ENCODE measurements around the gene METTL1.
"Not testable (repeated sequence)": the region's sequence is repeated elsewhere in the genome, so short reads cannot be mapped to it uniquely, and the experiment has no call there.

METTL1 gene

DNA sequence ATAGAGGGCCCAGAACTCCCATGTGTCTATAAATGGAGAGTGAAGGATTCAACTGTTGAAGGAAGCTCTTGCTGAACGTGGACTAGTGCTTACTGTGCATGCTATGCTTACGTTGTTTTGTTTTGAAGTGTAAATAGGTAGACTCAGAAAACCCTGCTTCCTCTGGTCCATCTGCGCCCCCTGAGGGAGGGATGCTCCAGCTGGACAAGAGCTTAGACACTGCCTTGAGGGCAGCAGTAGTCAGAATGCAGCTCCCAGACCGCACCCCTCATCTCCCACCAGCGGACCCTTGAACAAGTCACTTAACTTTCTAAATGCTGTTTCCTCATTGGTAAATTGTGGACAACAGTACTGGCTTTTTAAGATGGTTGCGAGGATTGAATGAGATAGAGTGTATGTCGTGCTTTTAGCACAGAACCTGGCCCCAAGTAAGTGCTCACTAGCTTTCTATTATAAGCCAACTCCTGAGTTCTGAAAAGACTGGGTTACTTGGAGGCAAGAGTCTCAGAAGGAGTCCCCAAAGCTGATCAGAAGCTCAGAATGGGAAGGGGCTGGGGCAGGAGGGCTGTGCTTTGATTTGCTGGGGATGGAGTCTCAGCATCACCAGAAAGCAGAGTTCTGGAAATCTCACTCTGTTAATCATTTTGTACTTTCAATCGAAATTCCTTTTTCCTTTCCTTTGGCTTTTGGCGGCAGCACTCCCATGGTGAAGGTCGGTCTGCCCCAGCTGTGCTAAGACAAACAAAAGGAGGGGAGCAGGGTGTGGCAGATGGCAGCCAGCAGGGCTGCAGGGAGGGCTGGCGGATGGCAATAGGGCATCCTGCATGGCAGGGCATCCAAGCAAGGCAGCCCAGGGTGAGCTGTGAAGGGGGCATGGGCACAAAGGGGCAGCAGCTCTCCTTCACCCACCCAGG, 48.9 kb downstream of the METTL1 start:
- DNase-seq: no peak

DNA sequence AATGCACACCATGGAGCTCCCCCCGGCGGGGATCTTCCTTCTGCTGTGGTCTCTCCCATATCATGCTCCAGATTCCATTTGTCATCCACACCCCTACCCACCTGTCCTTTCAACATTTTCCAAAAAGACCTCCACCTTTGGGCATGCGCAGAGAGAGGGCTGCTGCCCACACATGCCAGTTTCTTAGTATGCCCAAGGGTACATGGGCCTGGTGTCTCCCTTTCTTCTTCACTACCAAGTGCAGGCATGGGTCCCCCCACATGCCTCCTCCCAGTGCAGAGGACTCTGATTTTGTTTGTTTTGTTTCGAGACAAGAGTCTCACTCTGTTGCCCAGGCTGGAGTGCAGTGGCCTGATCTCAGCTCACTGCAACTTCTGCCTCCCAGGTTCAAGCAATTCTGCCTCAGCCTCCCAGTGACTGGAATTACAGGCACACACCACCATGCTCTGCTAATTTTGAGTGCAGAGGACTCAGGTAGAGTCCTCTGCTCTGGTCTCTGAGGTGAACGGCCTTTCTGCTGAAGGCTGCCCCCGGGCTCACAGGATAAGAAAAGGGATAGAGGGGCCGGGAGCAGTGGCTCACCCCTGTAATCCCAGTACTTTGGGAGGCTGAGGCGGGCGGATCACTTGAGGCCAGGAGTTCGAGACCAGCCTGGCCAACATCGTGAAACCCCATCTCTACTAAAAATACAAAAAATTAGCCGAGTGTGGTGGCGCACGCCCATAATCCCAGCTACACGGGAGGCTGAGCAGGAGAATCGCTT, 49.9 kb downstream of the METTL1 start:
- not testable (repeated sequence) for DNase-seq

DNA sequence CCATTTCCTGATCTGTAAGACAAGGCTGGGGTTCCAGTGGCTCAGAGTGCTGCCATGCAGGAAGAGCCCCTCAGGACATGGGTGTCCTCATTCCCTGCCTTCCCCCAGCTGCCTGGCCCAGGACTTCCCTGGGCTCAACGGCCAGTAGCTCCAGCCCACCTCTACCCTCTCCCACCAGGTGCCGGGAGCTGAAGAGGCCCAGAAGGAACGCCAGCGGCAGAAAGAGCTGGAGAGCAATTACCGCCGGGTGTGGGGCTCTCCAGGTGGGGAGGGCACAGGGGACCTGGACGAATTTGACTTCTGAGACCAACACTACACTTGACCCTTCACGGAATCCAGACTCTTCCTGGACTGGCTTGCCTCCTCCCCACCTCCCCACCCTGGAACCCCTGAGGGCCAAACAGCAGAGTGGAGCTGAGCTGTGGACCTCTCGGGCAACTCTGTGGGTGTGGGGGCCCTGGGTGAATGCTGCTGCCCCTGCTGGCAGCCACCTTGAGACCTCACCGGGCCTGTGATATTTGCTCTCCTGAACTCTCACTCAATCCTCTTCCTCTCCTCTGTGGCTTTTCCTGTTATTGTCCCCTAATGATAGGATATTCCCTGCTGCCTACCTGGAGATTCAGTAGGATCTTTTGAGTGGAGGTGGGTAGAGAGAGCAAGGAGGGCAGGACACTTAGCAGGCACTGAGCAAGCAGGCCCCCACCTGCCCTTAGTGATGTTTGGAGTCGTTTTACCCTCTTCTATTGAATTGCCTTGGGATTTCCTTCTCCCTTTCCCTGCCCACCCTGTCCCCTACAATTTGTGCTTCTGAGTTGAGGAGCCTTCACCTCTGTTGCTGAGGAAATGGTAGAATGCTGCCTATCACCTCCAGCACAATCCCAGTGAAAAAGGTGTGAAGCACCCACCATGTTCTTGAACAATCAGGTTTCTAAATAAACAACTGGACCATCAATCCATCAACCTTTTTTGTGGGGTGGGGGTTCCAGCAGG, 51.0 kb downstream of the METTL1 start:
- no peak for DNase-seq

DNA sequence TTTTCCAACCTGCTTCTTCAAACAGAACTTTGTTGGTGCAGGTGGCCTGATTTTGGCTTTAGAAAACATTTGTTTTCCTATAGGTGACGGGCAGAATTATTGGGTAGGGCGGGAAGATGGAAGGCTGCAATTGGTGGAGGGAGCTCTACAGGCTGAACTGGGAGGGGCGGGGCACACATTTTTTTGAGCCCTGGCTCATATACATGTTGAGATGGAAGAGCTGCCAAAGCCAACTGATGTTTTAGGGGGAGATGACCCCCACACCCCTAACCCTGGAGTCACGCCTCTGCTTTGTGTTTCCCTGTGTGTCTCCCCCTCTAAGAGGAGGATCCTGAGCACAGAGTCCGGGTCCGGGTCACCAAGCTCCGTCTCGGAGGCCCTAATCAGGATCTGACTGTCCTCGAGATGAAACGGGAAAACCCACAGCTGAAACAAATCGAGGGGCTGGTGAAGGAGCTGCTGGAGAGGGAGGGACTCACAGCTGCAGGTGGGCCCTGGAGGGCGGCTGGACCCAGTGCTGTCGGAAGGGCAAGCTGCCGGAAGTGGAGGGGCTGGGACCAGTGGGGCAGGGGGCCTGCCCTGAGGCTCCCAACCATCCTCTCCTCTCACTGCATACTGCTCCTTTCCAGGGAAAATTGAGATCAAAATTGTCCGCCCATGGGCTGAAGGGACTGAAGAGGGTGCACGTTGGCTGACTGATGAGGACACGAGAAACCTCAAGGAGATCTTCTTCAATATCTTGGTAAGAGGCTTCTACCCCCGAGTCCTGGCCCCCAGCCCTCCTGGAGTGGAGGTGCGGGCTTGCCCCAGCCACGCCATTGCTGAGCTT, 51.9 kb downstream of the METTL1 start:
- no peak for DNase-seq

DNA sequence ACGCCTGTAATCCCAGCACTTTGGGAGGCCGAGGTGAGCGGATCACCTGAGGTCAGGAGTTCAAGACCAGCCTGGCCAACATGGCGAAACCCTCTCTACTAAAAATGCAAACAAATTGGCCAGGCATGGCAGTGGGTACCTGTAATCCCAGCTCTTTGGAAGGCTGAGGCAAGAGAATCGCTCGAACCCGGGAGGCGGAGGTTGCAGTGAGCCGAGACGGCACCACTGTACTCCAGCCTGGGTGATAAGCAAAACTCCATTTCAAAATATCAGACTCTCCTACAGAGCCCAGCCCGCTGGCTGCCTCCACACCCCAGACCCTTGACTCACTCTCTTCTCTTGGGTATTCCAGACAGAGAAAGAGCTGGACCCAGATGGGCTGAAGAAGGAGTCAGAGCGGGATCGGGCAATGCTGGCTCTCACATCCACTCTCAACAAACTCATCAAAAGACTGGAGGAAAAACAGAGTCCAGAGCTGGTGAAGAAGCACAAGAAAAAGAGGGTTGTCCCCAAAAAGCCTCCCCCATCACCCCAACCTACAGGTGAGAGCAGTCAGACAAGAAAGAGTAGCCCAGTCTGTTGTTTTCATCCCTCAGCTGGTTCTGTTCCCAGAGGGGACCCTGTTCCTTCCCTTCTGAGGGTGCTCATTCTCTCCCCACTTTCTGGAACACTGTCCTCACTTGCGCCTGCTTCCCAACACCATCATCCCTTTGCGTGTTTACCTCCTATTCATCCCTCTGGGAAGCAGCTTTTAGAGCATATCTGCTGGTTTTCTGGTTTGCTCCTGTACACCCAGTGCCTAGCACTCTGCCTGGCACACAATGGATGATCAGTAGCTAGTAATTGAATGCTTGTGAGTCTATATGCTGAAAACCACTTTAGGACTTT, 53.0 kb downstream of the METTL1 start:
- no peak for DNase-seq
